PFSK-1 (cell line): ENCODE results near the gene CYTH1.
A peak's percentile ranks its signal among the peaks of the same experiment; 100 is the strongest.

Experiments
- POLR2AphosphoS5 ChIP-seq: IDR thresholded peaks from 2 replicates; pipeline ENCODE4 v1.6.1; 2012; ENCODE audit warnings: low read depth, mild to moderate bottlenecking, control low read depth, low read length, moderate library complexity
- SIN3A ChIP-seq: IDR thresholded peaks from 2 replicates; pipeline ENCODE4 v1.6.1; 2012; ENCODE audit warnings: mild to moderate bottlenecking, low read length, moderate library complexity, borderline replicate concordance; ENCODE audit not compliant: insufficient read depth

GRCh38 chr17:78793415-78793814 lies 11.3 kb upstream of the CYTH1 start:
- TF ChIP-seq SIN3A (no peak), POLR2AphosphoS5 (0 out of 2 replicates have a peak, but pooled peaks have one; percentile 20)
